HG03439 (cell line): ENCODE data around the gene CHDH.

ENCODE experiments used
- ATAC-seq: cut with Tn5 transposase; IDR thresholded peaks from one replicate; pipeline ENCODE4 v1.9.1; 2021; ENCODE audit warnings: mild to moderate bottlenecking, moderate library complexity; ENCODE audit not compliant: unreplicated experiment

Gene CHDH

DNA sequence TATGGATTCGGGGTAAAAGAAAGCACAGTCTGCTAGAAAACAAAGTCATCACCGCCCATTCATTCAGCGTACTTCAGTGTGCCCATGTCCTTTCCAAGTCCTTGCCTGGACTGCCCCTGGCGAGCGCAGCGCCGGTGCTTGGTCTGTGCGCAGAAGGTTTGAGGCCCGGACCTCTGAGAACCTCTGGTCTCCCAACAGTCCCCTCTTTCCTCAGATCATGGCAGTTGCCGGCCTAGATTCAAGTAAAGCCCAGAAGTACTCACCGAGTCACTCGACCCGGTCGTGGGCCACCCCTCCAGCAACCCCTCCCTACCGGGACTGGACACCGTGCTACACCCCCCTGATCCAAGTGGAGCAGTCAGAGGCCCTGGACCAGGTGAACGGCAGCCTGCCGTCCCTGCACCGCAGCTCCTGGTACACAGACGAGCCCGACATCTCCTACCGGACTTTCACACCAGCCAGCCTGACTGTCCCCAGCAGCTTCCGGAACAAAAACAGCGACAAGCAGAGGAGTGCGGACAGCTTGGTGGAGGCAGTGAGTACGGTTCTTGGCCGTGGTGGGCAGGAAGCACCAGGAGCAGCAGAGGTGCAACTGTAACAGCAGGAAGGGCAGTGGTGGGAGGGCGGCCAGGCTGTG is 36.3 kb downstream of the CHDH start:
- no peak for ATAC-seq

DNA sequence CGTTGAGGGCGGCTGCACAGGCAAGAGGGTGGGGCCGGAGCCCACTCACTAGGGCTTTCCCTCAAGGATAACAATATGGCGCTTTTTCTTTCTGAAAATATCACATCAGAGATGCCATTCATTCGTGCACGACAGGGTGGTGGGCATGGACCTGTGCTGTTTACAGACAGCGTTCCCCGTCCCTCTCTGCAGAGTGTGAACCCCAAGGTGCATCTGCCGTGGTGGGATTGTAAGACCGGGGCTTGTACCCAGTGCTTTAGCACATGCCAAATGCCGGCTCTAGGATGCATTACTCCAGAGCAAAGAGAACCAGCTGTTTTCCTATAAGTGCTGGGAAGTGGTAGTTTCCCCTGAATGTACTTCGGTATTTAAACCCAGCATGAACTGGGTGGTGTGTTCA is 37.0 kb downstream of the CHDH start:
- ATAC-seq: no peak

DNA sequence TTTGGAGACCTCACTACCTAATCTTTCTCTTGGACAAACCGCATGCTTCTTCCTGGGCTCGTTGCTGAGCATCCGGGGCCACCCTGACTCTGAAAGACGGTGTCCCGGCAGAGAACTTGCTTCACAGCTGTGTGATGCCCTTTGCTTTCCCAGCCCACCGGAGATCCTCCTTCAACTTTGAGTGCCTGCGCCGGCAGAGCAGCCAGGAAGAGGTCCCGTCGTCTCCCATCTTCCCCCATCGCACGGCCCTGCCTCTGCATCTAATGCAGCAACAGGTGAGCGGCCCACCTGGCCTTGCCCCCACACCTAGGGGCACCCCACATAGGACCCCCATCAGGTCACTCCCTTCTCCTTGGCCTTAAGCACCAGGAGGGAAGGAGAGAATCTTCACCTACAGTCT is 37.7 kb downstream of the CHDH start:
- ATAC-seq: no peak

GRCh38 chr3:53807117-53807810 is 39.0 kb downstream of the CHDH start:
- no peak for ATAC-seq

DNA sequence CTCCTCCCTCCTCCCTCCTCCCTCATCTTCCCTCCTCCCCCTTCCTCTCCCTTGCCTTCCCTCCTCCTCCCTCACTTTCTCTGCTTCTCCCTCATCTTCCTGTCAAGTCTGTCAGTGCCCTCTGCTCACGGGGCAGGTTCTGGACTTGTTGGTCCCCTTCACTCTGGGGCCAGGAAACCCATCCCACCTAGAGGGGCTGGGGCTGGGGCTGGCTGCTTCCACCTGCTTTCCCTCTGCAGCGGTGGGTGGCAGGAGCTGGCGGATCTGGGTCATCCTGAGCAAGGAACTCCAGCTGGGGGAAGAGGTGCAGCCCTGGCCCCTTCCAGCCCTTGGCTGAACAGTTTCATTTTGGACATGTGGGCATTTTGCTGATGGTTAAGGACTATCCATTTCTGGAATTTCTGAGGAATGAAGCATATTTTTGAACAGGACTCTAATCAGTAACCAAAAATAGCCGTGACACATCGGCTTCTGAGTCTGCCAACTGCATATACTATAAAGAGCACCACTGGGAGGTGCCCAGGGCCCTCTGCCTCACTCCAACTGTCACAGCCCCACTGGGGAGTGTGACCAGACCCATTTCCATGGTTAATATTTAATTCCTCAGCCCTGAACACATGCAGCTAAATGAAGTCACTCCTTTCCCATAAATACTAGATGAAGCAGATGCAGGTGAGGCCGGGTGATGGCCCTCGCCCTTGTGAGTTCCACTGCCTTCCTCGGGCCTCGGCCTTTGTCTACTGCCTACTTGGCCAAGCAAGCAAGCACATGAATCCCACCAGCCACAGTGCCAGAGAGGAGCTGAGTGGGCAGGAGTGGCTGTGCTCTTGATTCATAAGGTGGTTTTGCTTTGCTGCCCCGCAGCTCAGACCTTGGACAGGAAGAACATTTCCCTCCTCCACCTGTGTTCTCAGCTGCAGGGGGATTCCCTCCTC is 39.8 kb downstream of the CHDH start:
- no peak for ATAC-seq

DNA sequence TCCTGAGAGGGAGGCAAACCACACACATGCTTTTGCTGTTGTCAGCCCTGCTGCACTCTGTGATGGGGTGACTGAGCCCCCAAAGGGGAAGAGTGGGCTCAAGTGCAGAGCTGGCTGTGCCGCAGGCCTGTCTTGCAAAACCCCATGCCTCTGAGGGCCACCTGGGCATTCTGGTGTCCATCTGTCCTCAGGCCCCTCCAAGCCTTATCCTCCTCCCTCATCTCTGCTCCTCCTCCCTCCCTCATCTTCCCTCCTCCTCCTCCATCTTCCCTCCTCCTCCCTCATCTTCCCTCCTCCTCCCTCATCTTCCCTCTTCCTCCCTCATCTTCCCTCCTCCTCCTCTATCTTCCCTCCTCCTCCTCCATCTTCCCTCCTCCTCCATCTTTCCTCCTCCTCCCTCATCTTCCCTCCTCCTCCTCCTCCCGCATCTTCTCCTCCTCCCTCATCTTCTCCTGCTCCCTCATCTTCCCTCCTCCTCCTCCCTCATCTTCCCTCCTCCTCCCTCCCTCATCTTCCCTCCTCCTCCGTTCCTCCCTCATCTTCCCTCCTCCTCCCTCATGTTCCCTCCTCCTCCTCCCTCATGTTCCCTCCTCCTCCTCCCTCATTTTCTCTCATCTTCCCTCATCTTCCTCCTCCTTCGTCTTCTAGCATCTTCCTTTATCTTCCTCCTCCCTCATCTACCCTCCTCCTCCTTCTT is 40.6 kb downstream of the CHDH start:
- ATAC-seq: no peak

DNA sequence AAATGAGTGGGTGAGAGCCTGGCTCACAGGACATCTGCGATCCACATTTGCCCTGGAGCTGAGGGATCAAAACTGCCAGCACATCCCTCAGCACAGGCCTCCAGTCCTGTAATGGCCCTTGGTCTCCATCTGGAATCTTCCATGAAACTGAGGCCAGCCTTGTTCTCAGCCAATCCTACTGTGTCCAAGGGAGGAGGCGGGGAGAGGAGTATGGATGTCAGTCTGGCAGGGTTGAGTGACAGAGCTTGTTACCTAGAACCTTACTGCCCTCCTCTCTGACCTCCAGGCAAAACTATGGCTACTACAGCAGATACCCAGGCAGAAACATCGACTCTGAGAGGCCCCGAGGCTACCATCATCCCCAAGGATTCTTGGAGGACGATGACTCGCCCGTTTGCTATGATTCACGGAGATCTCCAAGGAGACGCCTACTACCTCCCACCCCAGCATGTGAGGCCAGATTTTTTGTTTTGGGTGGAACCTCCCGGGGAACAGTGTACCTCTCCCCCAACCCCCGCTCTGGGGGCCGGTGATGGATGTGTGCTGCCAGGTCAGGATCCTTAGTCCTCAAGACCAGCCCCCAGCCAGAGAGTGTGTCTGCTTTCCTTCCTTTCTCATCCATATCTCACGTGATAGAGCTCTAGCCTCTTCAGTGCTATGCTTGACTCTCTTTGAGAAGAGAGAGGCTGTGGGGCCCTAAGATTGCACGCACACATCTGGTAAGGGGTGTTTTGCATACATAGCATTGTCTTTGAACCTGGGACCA is 41.3 kb downstream of the CHDH start:
- ATAC-seq: no peak

DNA sequence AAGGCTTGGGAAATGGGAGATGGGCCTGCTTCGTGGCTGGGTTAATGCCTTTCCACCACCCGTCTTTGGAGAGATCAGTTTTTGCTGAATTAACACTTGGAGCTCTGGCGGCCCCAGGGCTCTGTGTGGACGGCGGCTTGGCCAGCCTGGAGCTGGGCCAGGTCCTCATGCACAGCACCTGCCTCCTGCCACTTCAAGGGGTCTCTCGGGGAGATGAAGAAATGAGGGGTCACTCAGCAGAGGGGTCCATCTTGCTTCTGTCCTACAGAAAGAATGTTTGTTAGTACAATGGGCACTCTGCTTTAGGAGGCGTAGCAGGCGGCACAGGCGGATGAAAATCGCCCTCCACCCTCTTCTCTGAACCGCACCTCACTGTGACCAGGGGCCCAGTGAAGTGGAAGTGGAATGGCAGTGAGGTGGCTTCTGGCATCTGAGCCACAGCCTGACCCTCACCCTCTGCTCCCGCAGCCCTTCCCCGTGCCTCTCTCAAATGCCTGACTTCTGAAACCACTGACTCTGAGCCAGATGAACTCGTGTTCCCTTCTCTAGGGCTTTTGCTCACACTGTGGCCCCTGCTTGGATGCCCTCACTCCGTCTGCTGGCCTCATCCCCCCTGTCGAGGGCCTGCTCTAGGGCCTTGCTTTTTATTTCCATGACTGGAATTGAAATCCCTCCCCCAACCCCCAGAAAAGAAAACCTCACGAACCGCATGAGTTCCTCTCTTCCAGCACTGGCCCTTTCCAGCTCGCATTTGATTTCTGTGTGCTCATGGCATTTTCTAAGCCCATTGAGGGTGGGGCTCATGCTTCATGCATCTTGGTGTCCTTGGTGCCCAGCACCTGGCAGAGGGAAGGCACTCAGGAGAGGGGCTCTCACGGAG is 42.2 kb downstream of the CHDH start:
- no peak for ATAC-seq

GRCh38 chr3:53803124-53803815 is 42.9 kb downstream of the CHDH start:
- ATAC-seq: no peak

DNA sequence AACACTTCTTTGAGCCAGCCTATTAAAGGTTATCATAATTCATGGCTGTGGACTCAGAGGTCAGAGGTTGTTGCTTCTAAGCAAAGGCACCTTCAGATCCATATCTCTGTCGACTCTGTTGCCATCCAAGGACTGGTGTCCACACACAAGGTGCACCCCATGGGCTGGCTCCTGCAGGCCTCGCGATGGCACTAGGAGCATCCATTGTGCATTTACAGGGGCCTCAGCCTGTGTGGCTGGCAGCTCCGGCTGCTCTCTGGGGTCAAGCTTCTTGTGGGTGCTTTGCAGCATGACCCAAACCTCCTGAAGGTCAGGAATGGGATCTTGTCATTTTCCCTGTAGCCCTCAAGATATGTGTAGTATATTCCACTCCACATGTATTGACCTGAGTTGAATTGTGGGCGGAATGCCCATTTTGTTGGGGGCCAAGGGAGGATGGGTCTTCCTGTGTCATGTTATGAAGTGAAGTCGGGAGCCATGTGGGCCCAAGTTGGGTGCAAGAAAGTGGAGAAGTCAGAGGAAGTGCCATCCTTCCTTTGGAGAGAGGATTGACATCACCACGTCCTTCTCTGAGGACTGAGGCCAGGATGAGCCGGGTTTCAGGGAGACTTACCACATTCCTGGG is 43.9 kb downstream of the CHDH start:
- no peak for ATAC-seq

DNA sequence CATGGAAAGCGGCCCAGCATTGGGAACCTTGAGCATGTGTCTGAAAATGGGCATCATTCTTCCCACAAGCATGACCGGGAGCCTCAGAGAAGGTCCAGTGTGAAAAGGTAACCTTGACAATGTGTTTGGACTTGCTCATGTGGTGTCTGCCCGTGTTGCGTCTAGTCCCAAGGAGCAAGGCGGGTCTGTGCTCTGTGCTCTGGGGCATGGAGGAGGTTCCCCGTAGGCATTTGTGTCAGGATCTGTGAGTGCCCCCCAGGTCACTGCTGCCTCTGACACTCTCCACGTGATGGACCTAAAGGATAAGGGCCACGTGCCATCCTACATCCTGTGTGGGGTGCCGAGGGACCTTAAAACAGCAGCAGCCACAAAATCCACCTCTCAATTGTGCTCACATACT is 44.9 kb downstream of the CHDH start:
- ATAC-seq: no peak

- ATAC-seq: no peak
Measured at GRCh38 chr3:53800041-53800906, 45.9 kb downstream of the CHDH start.

DNA sequence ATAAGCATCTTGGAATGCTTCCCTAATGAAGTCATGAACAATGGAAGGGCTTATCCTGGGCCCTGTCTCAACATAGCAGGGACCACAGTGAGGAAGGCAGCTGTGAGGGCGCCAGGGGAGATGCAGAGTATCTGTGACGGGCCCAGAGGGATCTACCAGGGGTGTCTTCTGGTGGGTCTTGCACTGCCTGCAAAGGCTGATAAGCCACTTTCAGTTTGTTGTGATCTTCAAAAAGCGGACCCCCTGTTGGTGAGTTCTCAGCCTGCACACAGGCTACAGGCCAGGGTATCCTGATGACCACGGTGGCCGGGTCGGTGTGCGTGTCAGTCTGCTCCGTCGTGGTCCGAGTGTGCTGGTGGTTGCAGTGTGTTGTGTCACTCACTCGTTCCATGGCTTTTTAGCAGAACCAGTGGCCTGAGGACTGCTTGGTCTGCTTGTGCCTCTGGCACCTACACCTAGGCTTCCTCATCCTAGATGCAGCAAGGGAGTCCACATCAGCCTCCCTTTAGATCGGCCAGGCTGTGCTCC is 46.8 kb downstream of the CHDH start:
- no peak for ATAC-seq

DNA sequence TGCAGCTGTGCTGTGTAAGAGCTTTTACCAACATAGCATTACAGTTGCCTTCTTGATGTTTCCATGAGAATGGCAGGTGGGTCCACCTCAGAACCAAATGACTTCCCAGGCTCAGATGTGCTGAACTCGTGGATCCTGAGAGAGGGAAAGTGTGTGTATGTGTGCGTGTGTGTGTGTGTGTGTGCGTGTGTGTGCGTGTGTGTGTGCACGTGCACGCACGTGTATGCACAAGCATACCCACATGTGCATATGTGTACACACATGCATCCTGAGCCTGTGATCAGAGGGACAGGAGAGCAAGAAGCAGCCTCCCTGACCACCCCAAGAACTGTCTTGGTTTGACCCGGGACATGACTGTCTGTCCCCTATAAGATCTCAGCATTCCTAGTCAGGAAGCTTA is 48.1 kb downstream of the CHDH start:
- ATAC-seq: no peak

DNA sequence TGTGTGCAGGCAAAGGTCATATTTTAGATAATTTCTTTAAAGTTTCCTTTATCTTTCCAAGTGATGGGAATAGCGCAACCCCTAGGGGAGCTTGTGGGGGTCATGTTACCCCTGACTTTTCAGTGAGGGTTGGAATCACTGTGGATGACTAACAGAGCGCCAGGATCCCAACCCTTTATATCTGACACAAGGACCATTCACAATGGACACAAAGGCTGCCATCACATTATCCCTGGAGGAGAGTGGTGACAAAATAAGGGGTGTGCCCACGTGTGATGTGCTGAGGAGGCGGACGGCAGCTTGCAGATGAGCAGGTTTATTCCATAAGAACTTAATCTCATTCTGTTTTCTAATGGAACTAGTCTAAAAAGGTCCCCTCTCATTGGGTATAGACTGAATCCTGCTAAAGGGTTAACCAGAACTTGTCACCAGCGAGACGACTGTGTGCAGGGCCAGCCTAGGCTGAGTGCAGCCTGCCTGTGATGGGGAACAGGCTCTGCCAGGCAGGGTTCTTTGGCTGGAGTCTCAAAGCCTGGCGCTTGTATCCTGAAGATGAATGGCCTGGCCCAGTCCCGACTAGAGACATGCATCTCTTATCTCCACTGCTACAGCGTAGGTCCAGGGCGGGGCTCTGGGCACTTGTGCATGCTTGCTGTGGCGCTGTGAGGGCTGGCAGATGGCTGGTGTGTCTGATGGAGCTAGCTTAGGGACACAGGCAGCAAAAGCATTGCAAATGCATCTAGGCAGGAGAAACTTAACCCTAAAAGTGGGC is 50.2 kb downstream of the CHDH start:
- no peak for ATAC-seq

DNA sequence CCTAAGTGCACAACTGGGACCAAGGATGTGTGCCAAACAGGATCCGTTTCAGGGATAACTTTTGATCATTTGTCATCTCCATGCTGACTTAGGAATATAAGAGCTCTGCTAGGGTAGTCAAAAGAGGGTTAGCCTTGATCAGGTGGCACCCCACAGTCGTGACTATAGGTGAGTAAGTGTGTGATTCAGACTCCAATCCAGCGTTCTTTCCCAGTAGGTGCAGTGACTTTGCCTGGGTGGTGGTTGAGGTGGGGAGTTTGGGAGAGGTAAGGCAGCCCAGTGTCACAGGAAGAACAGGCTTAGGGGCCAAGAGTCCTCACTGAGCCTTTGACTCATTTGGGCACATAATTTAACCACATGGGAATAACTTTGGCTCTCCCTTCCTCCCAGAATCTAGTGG is 51.0 kb downstream of the CHDH start:
- ATAC-seq: no peak

- no peak for ATAC-seq
Measured at GRCh38 chr3:53794597-53794996, 51.6 kb downstream of the CHDH start.
